ENCODE measurements around the gene PPP2R2B.

PPP2R2B gene

DNA sequence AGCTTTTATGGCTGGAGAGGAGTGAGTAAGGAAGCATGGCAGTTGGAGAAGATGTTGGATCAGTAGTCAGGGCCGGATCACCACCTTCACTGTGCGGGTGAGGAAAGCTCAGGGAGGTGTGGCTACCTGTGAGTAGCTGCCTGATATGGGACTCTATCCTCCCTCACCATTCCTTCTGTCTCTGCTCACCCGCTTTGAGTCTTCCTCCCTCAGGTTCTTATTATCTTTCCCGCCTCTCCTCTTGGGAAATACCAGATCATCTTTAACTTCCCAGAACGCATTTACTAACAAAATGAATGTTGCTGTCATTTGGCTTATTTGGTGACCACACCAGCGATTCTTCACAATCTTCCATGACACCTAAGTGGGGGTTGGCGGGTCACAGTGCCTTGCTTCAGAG, 221.9 kb downstream of the PPP2R2B start:
- no peak overlapping the region for H3K4me3 ChIP-seq (ENCODE audit: low read depth, low read length)
- TF ChIP-seq, protein P1, sequence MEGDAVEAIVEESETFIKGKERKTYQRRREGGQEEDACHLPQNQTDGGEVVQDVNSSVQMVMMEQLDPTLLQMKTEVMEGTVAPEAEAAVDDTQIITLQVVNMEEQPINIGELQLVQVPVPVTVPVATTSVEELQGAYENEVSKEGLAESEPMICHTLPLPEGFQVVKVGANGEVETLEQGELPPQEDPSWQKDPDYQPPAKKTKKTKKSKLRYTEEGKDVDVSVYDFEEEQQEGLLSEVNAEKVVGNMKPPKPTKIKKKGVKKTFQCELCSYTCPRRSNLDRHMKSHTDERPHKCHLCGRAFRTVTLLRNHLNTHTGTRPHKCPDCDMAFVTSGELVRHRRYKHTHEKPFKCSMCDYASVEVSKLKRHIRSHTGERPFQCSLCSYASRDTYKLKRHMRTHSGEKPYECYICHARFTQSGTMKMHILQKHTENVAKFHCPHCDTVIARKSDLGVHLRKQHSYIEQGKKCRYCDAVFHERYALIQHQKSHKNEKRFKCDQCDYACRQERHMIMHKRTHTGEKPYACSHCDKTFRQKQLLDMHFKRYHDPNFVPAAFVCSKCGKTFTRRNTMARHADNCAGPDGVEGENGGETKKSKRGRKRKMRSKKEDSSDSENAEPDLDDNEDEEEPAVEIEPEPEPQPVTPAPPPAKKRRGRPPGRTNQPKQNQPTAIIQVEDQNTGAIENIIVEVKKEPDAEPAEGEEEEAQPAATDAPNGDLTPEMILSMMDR (IDR thresholded peaks at IDR 0.05; ENCODE audit: low read depth, low read length): no peak

DNA sequence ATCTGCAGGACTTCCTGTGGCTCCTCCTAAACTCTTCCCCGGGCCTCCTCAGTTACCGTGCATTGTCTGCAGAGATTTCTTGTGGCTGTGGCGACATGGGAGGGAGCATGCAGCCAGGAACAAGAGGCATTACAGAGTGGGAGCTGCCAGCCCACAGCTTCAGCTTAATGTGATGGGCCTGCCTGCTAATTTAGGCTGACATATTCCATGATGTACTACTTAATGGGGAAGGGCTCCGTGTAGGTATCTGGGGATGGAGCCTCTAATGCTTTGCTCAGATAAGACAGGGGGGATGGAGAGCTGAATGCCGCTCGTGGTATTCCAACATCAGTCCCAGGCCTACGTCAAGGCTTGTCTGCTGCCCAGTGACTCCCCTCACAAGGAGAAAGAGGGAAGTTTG, 225.0 kb downstream of the PPP2R2B start:
- TF ChIP-seq, protein P1 (IDR thresholded peaks at IDR 0.05; ENCODE audit: low read depth, low read length): no peak
- H3K4me3 ChIP-seq (ENCODE audit: low read depth, low read length): no peak overlapping the region

DNA sequence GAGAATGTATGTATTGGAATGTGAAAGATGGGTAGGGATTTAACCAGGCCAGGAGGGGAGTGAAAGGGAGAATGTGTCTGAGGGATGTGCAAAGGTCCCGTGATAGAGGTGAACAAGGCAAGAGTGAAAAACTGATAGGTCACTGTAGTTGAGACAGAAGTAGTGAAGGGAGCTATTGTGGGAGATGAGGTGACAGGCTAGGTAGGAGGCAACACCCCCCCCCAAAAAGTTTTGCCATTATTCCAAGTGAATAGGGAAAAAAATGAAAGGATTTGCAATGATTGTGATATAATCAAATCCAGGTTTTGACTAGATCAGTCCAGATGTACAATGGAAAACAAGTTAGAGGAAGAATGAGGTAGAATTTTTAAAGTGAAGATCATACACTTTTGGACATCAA, 226.0 kb downstream of the PPP2R2B start:
- no peak overlapping the region for H3K4me3 ChIP-seq (ENCODE audit: low read depth, low read length)
- TF ChIP-seq, protein P1 (IDR thresholded peaks at IDR 0.05; ENCODE audit: low read depth, low read length): no peak

DNA sequence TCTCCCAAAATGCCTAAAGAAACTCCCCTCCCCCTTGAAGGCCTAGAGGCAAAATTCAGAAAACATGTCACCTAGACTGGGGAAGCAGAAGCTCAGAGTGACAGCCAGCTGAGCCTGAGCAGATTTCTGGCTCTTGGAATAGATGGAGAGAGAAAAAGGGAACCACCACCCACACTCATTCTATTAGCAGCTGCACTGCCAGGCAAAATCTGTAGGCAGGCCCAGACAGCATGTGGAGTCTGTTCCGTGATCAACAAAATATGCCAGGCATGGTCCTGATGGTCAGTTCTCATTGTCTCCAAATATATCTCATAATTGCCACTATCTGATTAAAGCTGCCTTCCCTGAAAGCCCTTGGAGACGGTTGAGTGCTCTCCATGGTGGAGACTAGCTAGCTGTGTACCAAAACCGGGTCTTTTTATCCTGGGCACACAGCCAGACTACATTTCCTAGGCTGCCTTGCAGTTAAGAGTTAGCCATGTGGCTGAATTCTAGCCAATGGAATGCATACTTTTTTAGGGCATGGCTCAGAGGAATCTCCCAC, 230.8 kb downstream of the PPP2R2B start:
- TF ChIP-seq, protein P1 (IDR thresholded peaks at IDR 0.05; ENCODE audit: low read depth, low read length): no peak
- H3K4me3 ChIP-seq (ENCODE audit: low read depth, low read length): no peak overlapping the region

DNA sequence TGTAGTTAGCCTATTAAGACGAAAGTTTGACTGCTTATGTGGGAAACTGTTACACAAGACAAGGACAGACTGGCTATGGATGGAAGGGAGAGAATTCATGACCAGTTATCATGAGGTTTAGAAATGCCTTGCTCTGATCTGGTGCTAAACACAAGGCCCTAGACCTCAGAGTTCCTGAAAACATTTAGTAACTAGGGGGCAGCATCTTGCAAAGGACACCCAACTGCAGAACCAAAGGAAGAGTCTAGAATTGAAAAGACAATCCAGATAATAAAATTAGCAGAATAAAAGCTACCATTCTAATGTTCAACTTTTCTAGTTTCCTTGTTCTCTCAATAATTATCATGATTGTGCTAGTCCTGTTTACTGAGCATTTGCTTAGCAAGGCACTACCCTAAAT, 232.1 kb downstream of the PPP2R2B start:
- TF ChIP-seq, protein P1 (IDR thresholded peaks at IDR 0.05; ENCODE audit: low read depth, low read length): no peak
- no peak overlapping the region for H3K4me3 ChIP-seq (ENCODE audit: low read depth, low read length)

DNA sequence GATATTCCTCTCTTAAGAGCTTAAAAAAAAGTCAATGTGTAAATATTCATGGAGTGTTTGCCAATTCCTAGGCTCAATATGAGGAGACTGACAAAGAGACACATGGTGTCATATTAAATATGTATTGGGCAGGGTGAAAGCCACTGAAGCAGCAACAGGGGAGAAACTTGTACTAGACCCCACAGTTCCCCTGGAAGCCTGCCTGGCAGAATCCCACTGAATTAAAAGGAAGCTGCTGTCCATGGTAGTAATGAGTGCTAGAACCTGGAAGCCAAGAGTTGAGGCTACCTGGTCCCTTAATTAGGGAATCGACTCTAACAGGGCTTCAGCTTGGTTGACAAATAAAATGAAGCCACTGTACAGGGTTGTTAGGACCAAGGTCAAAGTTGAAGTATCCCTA, 233.2 kb downstream of the PPP2R2B start:
- TF ChIP-seq, protein P1 (IDR thresholded peaks at IDR 0.05; ENCODE audit: low read depth, low read length): no peak
- no peak overlapping the region for H3K4me3 ChIP-seq (ENCODE audit: low read depth, low read length)

DNA sequence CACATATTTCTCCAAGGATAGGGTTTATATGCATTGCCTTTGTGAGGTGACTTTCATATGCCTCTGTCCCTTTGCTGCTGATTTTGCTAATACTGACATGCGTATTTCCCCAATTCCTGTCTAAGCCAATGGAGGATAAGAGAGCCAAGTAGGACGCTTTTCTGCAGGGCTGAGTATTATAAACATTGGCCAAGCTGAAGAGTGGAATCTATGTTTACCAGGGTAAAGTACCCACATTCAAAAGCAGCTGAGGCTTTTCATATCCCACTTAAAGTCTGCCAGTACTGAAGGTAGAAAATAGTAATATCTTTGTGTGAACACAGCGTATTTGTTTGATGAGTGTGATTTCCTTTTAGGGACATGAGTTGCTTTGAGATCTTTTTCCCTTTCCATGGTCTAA, 233.7 kb downstream of the PPP2R2B start:
- TF ChIP-seq, protein P1 (IDR thresholded peaks at IDR 0.05; ENCODE audit: low read depth, low read length): no peak
- no peak overlapping the region for H3K4me3 ChIP-seq (ENCODE audit: low read depth, low read length)
